NT2/D1 (cell line): ENCODE measurements around the gene TTC22.

Experiments used
- DNase-seq: peaks from one replicate; pipeline ENCODE4 v3.0.0-alpha.2; 2011; ENCODE audit warnings: low read depth, low spot score
- H3K27me3 ChIP-seq: 2 replicates; pipeline ENCODE4 v1.6.0; 2011; ENCODE audit warnings: mild to moderate bottlenecking; ENCODE audit not compliant: insufficient read length, insufficient read depth
- H3K36me3 ChIP-seq: 2 replicates; pipeline ENCODE4 v1.6.1; 2011; ENCODE audit warnings: mild to moderate bottlenecking, low read length, mixed read lengths; ENCODE audit not compliant: insufficient read depth, insufficient read length
- H3K4me1 ChIP-seq: 2 replicates; pipeline ENCODE4 v1.5.1; 2011; ENCODE audit not compliant: insufficient read depth, insufficient read length
- H3K4me3 ChIP-seq: 2 replicates; pipeline ENCODE4 v1.5.1; 2011; ENCODE audit warnings: low read depth; ENCODE audit not compliant: insufficient read length
- H3K9ac ChIP-seq: 2 replicates; pipeline ENCODE4 v1.6.0; 2011; ENCODE audit warnings: low read depth; ENCODE audit not compliant: insufficient read length
- H3K9me3 ChIP-seq: 2 replicates; pipeline ENCODE4 v1.5.1; 2011; ENCODE audit warnings: mild to moderate bottlenecking, low read length; ENCODE audit not compliant: insufficient read depth
- SUZ12 ChIP-seq: IDR thresholded peaks from 2 replicates; pipeline ENCODE4 v1.6.1; 2011; ENCODE audit not compliant: insufficient read length, insufficient read depth; ENCODE audit errors: extremely low read depth
- YY1 ChIP-seq: IDR thresholded peaks from 2 replicates; pipeline ENCODE4 v1.6.1; 2011; ENCODE audit not compliant: insufficient read length, insufficient read depth
- ZNF274 ChIP-seq: IDR thresholded peaks from 2 replicates; pipeline ENCODE4 v1.6.1; 2011; ENCODE audit warnings: mild to moderate bottlenecking, low read depth, low read length

TTC22 gene

DNA sequence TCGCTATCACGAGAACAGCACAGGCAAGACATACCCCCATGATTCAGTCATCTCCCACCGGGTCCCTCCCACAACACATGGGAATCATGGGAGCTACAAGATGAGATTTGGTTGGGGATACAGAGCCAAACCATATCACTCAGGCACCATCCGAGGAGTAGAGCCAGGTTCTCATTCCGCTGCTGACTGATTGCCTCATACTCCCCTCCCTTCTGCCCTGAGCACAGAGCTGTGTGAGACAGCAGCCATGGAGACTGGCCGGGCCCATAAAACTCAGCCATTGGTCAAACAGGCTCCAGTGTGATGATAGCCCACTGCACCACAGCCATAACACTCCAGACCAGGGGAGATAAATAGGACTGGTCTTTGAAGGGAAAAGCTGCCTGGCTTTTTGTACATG is 62.9 kb downstream of the TTC22 start:
- DNase-seq, result no peak
- Histone ChIP-seq H3K36me3 (peaks cover 93% of the 10 kb centered on the region), H3K9me3 (no peaks in the 10 kb centered on the region), H3K27me3 (no peaks in the 10 kb centered on the region), H3K9ac (no peak overlapping the region), H3K4me3 (no peak overlapping the region), H3K4me1 (peaks cover 2% of the 10 kb centered on the region)
- TF ChIP-seq SUZ12 (no peak), ZNF274 (no peak), YY1 (no peak)

DNA sequence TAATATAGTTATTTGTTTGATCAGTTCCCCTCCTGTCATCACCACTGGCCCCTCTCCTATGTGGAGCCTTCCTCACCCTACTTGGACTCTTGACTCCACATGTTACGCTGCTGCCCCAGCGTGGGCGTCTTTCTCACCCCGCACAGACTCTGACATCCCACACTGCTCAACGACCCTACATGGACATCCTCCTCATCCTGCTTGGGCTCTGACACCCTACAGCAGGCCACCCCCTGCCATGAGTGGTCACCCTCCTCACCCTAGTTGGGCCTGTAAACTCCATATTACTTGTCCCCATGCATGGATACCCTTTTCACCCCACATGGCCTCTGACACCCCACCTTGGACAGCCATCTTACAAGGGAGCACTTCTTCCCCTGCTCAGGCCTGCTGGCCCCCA is 64.4 kb downstream of the TTC22 start:
- H3K4me1 ChIP-seq, result no peaks in the 10 kb centered on the region

More for the DNA sequence above, 64.4 kb downstream of the TTC22 start:
- no peak overlapping the region for H3K9ac ChIP-seq
- no peak overlapping the region for H3K4me3 ChIP-seq
- H3K9me3 ChIP-seq, result no peaks in the 10 kb centered on the region
- H3K27me3 ChIP-seq, result no peaks in the 10 kb centered on the region
- TF ChIP-seq ZNF274, result no peak
- no peak for TF ChIP-seq SUZ12
- TF ChIP-seq YY1, result no peak
- H3K36me3 ChIP-seq, result peaks cover 93% of the 10 kb centered on the region
- no peak for DNase-seq
